HEK293 (cell line): ENCODE measurements around the gene DLG2.

ENCODE experiments used
- BCL11A ChIP-seq: fragments of 450-650 bp; formaldehyde crosslinking; IDR thresholded peaks from 2 replicates; pipeline ENCODE4 v1.5.1; 2016; ENCODE audit warnings: low read depth, missing biosample characterization, missing genetic modification characterization
- BCL11B ChIP-seq: fragments of 450-650 bp; formaldehyde crosslinking; IDR thresholded peaks from 2 replicates; pipeline ENCODE4 v1.5.1; 2016; ENCODE audit warnings: low read depth, missing biosample characterization, missing genetic modification characterization
- HOXA7 ChIP-seq: sonication (generic); formaldehyde crosslinking; IDR thresholded peaks from 2 replicates; pipeline ENCODE4 v1.8.1; 2022; ENCODE audit warnings: missing genetic modification reagents, borderline replicate concordance
- MZF1 ChIP-seq: fragments of 450-650 bp; formaldehyde crosslinking; IDR thresholded peaks from 2 replicates; pipeline ENCODE4 v1.5.1; 2017; ENCODE audit warnings: missing biosample characterization, missing genetic modification characterization, borderline replicate concordance
- OVOL3 ChIP-seq: fragments of 450-650 bp; formaldehyde crosslinking; IDR thresholded peaks from 2 replicates; pipeline ENCODE4 v1.5.1; 2016; ENCODE audit warnings: missing biosample characterization, missing genetic modification characterization
- YY1 ChIP-seq: fragments of 450-650 bp; formaldehyde crosslinking; IDR thresholded peaks from 2 replicates; pipeline ENCODE4 v1.5.1; 2018; ENCODE audit warnings: missing biosample characterization, missing genetic modification characterization
- ZBTB21 ChIP-seq: fragments of 450-650 bp; formaldehyde crosslinking; IDR thresholded peaks from 2 replicates; pipeline ENCODE4 v1.5.1; 2017; ENCODE audit warnings: missing biosample characterization, missing genetic modification characterization
- ZNF311 ChIP-seq: fragments of 450-650 bp; formaldehyde crosslinking; IDR thresholded peaks from 2 replicates; pipeline ENCODE4 v1.5.1; 2017; ENCODE audit warnings: missing biosample characterization, missing genetic modification characterization, borderline replicate concordance
- ZNF394 ChIP-seq: fragments of 450-650 bp; formaldehyde crosslinking; IDR thresholded peaks from 2 replicates; pipeline ENCODE4 v1.5.1; 2016; ENCODE audit warnings: missing biosample characterization, missing genetic modification characterization, mild to moderate bottlenecking, moderate library complexity, borderline replicate concordance
- TF ChIP-seq, protein P1 (sequence below): fragments of 450-650 bp; formaldehyde crosslinking; IDR thresholded peaks from 2 replicates; pipeline ENCODE4 v1.5.1; 2016; ENCODE audit warnings: missing biosample characterization, missing genetic modification characterization
- TF ChIP-seq, protein P2 (sequence below): fragments of 450-650 bp; formaldehyde crosslinking; IDR thresholded peaks from 2 replicates; pipeline ENCODE4 v1.5.1; 2016; ENCODE audit warnings: missing biosample characterization, missing genetic modification characterization
- TF ChIP-seq, protein P3 (sequence below): sonication (generic); formaldehyde crosslinking; IDR thresholded peaks from 2 replicates; pipeline ENCODE4 v1.8.1; 2022; ENCODE audit warnings: mild to moderate bottlenecking, moderate library complexity, missing genetic modification reagents
- TF ChIP-seq, protein P4 (sequence below): fragments of 450-650 bp; formaldehyde crosslinking; IDR thresholded peaks from 2 replicates; pipeline ENCODE4 v1.5.1; 2016; ENCODE audit warnings: missing biosample characterization, missing genetic modification characterization

DNA sequence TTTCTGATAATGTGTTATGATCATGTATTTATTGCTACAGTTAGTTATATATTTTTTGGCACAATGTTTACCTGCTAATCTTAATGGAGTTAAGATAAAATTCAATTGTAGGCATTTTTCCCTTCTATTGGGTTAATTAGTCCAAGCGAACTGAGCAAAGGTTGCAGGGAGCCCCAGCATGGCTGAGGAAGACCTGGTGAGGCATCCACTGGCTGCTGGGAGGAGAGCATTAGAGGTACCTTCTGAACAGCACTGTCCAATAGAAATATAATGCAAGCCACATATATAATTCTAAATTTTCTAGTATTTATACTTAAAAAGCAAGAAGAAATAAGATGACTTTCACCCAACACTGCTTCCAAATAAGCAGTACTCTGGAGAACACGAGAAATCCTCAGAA lies 19.9 kb upstream of the DLG2 start:
- TF ChIP-seq ZNF394 (tag by site-specific recombination) (no peak), OVOL3 (tag by site-specific recombination) (no peak), YY1 (tag by site-specific recombination) (no peak), BCL11A (tag by site-specific recombination) (no peak), ZBTB21 (tag by site-specific recombination) (no peak), ZNF311 (tag by site-specific recombination) (no peak), BCL11B (no peak), MZF1 (tag by site-specific recombination) (no peak), HOXA7 (CRISPR knock-in tag) (no peak)
- TF ChIP-seq, protein P1, sequence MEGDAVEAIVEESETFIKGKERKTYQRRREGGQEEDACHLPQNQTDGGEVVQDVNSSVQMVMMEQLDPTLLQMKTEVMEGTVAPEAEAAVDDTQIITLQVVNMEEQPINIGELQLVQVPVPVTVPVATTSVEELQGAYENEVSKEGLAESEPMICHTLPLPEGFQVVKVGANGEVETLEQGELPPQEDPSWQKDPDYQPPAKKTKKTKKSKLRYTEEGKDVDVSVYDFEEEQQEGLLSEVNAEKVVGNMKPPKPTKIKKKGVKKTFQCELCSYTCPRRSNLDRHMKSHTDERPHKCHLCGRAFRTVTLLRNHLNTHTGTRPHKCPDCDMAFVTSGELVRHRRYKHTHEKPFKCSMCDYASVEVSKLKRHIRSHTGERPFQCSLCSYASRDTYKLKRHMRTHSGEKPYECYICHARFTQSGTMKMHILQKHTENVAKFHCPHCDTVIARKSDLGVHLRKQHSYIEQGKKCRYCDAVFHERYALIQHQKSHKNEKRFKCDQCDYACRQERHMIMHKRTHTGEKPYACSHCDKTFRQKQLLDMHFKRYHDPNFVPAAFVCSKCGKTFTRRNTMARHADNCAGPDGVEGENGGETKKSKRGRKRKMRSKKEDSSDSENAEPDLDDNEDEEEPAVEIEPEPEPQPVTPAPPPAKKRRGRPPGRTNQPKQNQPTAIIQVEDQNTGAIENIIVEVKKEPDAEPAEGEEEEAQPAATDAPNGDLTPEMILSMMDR (tag by site-specific recombination), result no peak
- TF ChIP-seq, protein P2, sequence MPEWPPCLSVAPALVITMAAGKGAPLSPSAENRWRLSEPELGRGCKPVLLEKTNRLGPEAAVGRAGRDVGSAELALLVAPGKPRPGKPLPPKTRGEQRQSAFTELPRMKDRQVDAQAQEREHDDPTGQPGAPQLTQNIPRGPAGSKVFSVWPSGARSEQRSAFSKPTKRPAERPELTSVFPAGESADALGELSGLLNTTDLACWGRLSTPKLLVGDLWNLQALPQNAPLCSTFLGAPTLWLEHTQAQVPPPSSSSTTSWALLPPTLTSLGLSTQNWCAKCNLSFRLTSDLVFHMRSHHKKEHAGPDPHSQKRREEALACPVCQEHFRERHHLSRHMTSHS (tag by site-specific recombination), result no peak
- TF ChIP-seq, protein P3, sequence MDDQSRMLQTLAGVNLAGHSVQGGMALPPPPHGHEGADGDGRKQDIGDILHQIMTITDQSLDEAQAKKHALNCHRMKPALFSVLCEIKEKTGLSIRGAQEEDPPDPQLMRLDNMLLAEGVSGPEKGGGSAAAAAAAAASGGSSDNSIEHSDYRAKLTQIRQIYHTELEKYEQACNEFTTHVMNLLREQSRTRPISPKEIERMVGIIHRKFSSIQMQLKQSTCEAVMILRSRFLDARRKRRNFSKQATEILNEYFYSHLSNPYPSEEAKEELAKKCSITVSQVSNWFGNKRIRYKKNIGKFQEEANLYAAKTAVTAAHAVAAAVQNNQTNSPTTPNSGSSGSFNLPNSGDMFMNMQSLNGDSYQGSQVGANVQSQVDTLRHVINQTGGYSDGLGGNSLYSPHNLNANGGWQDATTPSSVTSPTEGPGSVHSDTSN, result no peak
- TF ChIP-seq, protein P4, sequence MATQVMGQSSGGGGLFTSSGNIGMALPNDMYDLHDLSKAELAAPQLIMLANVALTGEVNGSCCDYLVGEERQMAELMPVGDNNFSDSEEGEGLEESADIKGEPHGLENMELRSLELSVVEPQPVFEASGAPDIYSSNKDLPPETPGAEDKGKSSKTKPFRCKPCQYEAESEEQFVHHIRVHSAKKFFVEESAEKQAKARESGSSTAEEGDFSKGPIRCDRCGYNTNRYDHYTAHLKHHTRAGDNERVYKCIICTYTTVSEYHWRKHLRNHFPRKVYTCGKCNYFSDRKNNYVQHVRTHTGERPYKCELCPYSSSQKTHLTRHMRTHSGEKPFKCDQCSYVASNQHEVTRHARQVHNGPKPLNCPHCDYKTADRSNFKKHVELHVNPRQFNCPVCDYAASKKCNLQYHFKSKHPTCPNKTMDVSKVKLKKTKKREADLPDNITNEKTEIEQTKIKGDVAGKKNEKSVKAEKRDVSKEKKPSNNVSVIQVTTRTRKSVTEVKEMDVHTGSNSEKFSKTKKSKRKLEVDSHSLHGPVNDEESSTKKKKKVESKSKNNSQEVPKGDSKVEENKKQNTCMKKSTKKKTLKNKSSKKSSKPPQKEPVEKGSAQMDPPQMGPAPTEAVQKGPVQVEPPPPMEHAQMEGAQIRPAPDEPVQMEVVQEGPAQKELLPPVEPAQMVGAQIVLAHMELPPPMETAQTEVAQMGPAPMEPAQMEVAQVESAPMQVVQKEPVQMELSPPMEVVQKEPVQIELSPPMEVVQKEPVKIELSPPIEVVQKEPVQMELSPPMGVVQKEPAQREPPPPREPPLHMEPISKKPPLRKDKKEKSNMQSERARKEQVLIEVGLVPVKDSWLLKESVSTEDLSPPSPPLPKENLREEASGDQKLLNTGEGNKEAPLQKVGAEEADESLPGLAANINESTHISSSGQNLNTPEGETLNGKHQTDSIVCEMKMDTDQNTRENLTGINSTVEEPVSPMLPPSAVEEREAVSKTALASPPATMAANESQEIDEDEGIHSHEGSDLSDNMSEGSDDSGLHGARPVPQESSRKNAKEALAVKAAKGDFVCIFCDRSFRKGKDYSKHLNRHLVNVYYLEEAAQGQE (tag by site-specific recombination), result no peak
